HepG2 (cell line): ENCODE results near the gene MRPL30. TPM values are rescaled to one million over a fixed set of nuclear protein-coding genes. Genes with fewer than 3 reads are reported as not detected.

Experiments used
- BRD4 ChIP-seq: sonication (generic); formaldehyde crosslinking; IDR thresholded peaks from 2 replicates; pipeline ENCODE4 v1.4.0; 2020; ENCODE audit warnings: missing genetic modification reagents
- FIP1L1 ChIP-seq: fragments of 200-400 bp; formaldehyde crosslinking; IDR thresholded peaks from 2 replicates; pipeline ENCODE4 v1.6.1; 2018; ENCODE audit warnings: low read depth, mild to moderate bottlenecking, low read length, moderate library complexity, borderline replicate concordance; ENCODE audit not compliant: insufficient read depth
- FOXK1 ChIP-seq: sonication (generic); formaldehyde crosslinking; IDR thresholded peaks from 2 replicates; pipeline ENCODE4 v1.4.0; 2020; ENCODE audit warnings: low read depth, missing genetic modification reagents, borderline replicate concordance
- GABPA ChIP-seq, 2 experiments: IDR thresholded peaks; 2 replicates each; pipeline ENCODE4 v1.6.1; 2011 to 2016; ENCODE audit warnings: low read depth in 2 of 2, low read length in 1 of 2, missing biosample characterization in 1 of 2, missing genetic modification characterization in 1 of 2
- IKZF4 ChIP-seq: sonication (generic); formaldehyde crosslinking; IDR thresholded peaks from 2 replicates; pipeline ENCODE4 v1.5.1; 2020; ENCODE audit warnings: borderline replicate concordance, mild to moderate bottlenecking, low read depth, missing genetic modification reagents; ENCODE audit errors: not compliant biosample characterization
- JDP2 ChIP-seq: sonication (generic); formaldehyde crosslinking; IDR thresholded peaks from 2 replicates; pipeline ENCODE4 v1.8.1; 2022; ENCODE audit warnings: missing genetic modification reagents, borderline replicate concordance
- MAFG ChIP-seq: sonication (generic); formaldehyde crosslinking; IDR thresholded peaks from 2 replicates; pipeline ENCODE4 v1.5.1; 2020; ENCODE audit warnings: mild to moderate bottlenecking, missing genetic modification reagents
- NR1H2 ChIP-seq: sonication (generic); formaldehyde crosslinking; IDR thresholded peaks from 2 replicates; pipeline ENCODE4 v1.8.1; 2022; ENCODE audit warnings: low read depth, missing genetic modification reagents, borderline replicate concordance
- NR2F1 ChIP-seq, 2 experiments: fragments of 450-650 bp in 1 of 2; formaldehyde crosslinking in 1 of 2; IDR thresholded peaks; 2 replicates each; pipeline versions ENCODE4 v1.5.0 to v1.6.1; 2016 to 2020; ENCODE audit warnings: mild to moderate bottlenecking in 1 of 2, missing compliant biosample characterization in 1 of 2, missing genetic modification reagents in 1 of 2, moderate library complexity in 1 of 2
- PHF8 ChIP-seq: sonication (generic); formaldehyde crosslinking; IDR thresholded peaks from 2 replicates; pipeline ENCODE4 v1.5.0; 2020; ENCODE audit warnings: missing genetic modification reagents
- POLR2G ChIP-seq: fragments of 200-400 bp; formaldehyde crosslinking; IDR thresholded peaks from 2 replicates; pipeline ENCODE4 v1.6.1; 2018; ENCODE audit warnings: mild to moderate bottlenecking, low read depth, low read length, moderate library complexity
- PRMT3 ChIP-seq: sonication (generic); formaldehyde crosslinking; IDR thresholded peaks from 2 replicates; pipeline ENCODE4 v1.8.1; 2022; ENCODE audit warnings: low read depth, mild to moderate bottlenecking, moderate library complexity, missing genetic modification reagents, borderline replicate concordance
- RARG ChIP-seq: sonication (generic); formaldehyde crosslinking; IDR thresholded peaks from 2 replicates; pipeline ENCODE4 v1.4.0; 2020; ENCODE audit warnings: low read depth, mild to moderate bottlenecking, missing genetic modification reagents
- SNAI1 ChIP-seq: sonication (generic); formaldehyde crosslinking; IDR thresholded peaks from 2 replicates; pipeline ENCODE4 v1.5.0; 2020; ENCODE audit warnings: mild to moderate bottlenecking, missing genetic modification reagents, borderline replicate concordance
- ZBTB1 ChIP-seq: sonication (generic); formaldehyde crosslinking; IDR thresholded peaks from 2 replicates; pipeline ENCODE4 v1.4.0; 2020; ENCODE audit warnings: missing genetic modification reagents, borderline replicate concordance
- ZFP36L2 ChIP-seq: sonication (generic); formaldehyde crosslinking; IDR thresholded peaks from 2 replicates; pipeline ENCODE4 v1.4.0; 2020; ENCODE audit warnings: missing genetic modification reagents
- ZMYM2 ChIP-seq: sonication (generic); formaldehyde crosslinking; IDR thresholded peaks from 2 replicates; pipeline ENCODE4 v1.8.0; 2022; ENCODE audit warnings: mild to moderate bottlenecking, missing genetic modification reagents
- ZNF460 ChIP-seq: sonication (generic); formaldehyde crosslinking; IDR thresholded peaks from 2 replicates; pipeline ENCODE4 v1.5.1; 2020; ENCODE audit warnings: missing genetic modification reagents, mild to moderate bottlenecking, borderline replicate concordance
- polyA plus RNA-seq, 8 experiments: library from polyadenylated mRNA; depleted of rRNA in 3 of 8; stranded (reverse) in 7 of 8; unstranded in 1 of 8; fragments of >200 nt; fragmentation: Illumina TruSeq in 4 of 8; extraction: Trizol in 4 of 8; gene quantifications; 2 replicates each; pipeline versions ENCODE4 v1.2.1 to v1.2.3, GENCODE V29; 2011 to 2016; ENCODE audit warnings: low read depth in 4 of 8, missing spikeins in 1 of 8, mixed read lengths in 1 of 8; ENCODE audit not compliant: insufficient read depth in 1 of 8
- total RNA-seq, 5 experiments: library from RNA; depleted of rRNA; stranded (reverse); fragments of >200 nt; fragmentation: Illumina TruSeq; extraction: Trizol; gene quantifications; 2 replicates each; pipeline ENCODE4 v1.2.3, GENCODE V29; 2016; ENCODE audit warnings: low read depth in 1 of 5
- TF ChIP-seq, protein P1 (sequence below): sonication (generic); formaldehyde crosslinking; IDR thresholded peaks from 2 replicates; pipeline ENCODE4 v1.5.0; 2020; ENCODE audit warnings: mild to moderate bottlenecking, missing genetic modification reagents, borderline replicate concordance
- TF ChIP-seq, protein P2 (sequence below): sonication (generic); formaldehyde crosslinking; IDR thresholded peaks from 2 replicates; pipeline ENCODE4 v1.8.0; 2023; ENCODE audit warnings: mild to moderate bottlenecking, missing genetic modification reagents
- TF ChIP-seq, protein P3 (sequence below): sonication (generic); formaldehyde crosslinking; conservative IDR thresholded peaks from 2 replicates; pipeline ENCODE4 v1.4.0; 2020; ENCODE audit warnings: missing genetic modification reagents

The MRPL30 gene
- total and polyA plus RNA-seq, 2 of the 13 experiments (the other 11 are each of a cell fraction or from before 2014, with no cell fraction given): 30.2 to 75.3 TPM

DNA sequence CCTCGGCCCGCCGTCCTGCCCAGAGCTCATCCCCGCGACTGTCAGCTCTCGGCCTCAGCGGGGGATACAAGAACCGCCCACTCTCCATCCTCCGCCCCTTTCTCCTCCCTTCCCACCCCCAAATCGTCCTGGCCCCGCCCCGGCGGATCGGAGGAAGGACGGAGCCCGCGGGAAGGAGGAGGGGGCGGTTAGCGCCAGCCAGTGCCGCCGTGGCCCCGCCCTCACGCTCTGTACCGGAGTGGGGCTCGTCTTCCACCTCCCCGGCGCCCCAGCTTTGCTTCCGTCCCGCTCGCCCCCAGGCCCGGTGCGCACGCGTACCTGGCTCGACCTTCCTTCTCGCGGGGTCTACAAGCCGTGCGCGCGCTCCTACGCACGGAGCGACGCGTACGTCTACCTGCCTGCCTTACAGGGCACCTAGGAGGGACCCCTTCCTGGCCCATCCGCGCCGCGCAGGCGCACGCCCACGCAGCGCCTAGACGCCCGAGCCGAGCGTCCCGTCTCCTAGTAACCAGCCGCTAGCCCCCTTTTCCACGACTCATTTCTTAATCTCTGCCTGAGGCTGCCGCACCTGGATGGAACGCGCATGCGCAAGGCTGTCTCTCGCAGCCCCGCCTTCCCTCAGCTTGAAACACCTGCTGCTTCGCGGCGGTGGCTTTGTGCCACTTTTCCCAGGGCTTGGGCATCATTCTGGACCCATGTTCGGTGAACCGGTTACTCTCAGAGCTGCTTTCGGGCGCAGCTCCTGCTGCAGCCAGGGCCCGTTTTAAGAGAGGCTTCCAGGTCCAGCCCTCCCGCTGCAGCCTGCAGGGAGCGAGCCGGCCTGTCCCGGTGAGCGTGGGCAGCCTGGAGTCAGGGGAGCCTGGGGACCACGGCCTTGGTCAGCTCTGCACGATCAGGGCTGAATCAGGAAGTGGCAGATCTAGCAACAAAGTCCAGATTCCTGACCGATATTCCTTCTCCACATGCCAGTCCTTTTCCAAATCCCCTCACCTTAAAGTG lies 39.6 kb upstream of the MRPL30 start, which contains the start of gene C2orf15 (continued):
- TF ChIP-seq, protein P1, sequence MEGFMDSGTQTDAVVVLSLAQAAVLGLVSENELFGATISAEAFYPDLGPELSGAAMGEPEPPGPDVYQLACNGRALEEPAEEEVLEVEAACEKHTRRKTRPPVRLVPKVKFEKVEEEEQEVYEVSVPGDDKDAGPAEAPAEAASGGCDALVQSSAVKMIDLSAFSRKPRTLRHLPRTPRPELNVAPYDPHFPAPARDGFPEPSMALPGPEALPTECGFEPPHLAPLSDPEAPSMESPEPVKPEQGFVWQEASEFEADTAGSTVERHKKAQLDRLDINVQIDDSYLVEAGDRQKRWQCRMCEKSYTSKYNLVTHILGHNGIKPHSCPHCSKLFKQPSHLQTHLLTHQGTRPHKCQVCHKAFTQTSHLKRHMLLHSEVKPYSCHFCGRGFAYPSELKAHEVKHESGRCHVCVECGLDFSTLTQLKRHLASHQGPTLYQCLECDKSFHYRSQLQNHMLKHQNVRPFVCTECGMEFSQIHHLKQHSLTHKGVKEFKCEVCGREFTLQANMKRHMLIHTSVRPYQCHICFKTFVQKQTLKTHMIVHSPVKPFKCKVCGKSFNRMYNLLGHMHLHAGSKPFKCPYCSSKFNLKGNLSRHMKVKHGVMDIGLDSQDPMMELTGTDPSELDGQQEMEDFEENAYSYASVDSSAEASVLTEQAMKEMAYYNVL: peak; percentile 69
- TF ChIP-seq BRD4 (peak; percentile 21; the same call in 1 of the 2 replicates), FIP1L1 (peak; percentile 61; the same call in 1 of the 2 replicates), JDP2 (CRISPR knock-in tag) (no peak), FOXK1 (CRISPR knock-in tag) (peak; percentile 75; the same call in 1 of the 2 replicates), RARG (CRISPR knock-in tag) (0 out of 2 replicates have a peak, but pooled peaks have one; percentile 39), ZFP36L2 (CRISPR knock-in tag) (peak; percentile 2), NR1H2 (CRISPR knock-in tag) (peak; percentile 31; the same call in 1 of the 2 replicates), NR2F1 (CRISPR knock-in tag; IDR thresholded peaks at IDR 0.05) (0 out of 4 replicates have a peak, but pooled peaks of 1 of the 2 experiments have one; percentile 13), IKZF4 (CRISPR knock-in tag) (peak; percentile 27), PRMT3 (no peak), POLR2G (peak; percentile 92; the same call in 1 of the 2 replicates), MAFG (CRISPR knock-in tag) (no peak), ZBTB1 (CRISPR knock-in tag) (no peak; the same call in 1 of the 2 replicates), ZNF460 (CRISPR knock-in tag) (no peak), PHF8 (CRISPR knock-in tag) (peak; percentile 88), GABPA (IDR thresholded peaks at IDR 0.05; ENCODE audit: low read depth, low read length) (peak; percentile 34; the same call in 1 of the 2 replicates), GABPA (CRISPR knock-in tag; IDR thresholded peaks at IDR 0.05; ENCODE audit: low read depth) (peak; percentile 48), SNAI1 (CRISPR knock-in tag) (peak; percentile 96; the same call in 1 of the 2 replicates), ZMYM2 (CRISPR knock-in tag) (0 out of 2 replicates have a peak, but pooled peaks have one; percentile 65)
- TF ChIP-seq, protein P2, sequence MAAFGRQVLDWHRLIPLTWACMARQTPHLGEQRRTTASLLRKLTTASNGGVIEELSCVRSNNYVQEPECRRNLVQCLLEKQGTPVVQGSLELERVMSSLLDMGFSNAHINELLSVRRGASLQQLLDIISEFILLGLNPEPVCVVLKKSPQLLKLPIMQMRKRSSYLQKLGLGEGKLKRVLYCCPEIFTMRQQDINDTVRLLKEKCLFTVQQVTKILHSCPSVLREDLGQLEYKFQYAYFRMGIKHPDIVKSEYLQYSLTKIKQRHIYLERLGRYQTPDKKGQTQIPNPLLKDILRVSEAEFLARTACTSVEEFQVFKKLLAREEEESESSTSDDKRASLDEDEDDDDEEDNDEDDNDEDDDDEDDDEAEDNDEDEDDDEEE: peak; percentile 4; the same call in 1 of the 2 replicates
- TF ChIP-seq, protein P3, sequence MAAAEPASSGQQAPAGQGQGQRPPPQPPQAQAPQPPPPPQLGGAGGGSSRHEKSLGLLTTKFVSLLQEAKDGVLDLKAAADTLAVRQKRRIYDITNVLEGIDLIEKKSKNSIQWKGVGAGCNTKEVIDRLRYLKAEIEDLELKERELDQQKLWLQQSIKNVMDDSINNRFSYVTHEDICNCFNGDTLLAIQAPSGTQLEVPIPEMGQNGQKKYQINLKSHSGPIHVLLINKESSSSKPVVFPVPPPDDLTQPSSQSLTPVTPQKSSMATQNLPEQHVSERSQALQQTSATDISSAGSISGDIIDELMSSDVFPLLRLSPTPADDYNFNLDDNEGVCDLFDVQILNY (CRISPR knock-in tag): 0 out of 2 replicates have a peak, but pooled peaks have one; percentile 13
